ENCODE measurements around the gene AMN.

The AMN gene

DNA sequence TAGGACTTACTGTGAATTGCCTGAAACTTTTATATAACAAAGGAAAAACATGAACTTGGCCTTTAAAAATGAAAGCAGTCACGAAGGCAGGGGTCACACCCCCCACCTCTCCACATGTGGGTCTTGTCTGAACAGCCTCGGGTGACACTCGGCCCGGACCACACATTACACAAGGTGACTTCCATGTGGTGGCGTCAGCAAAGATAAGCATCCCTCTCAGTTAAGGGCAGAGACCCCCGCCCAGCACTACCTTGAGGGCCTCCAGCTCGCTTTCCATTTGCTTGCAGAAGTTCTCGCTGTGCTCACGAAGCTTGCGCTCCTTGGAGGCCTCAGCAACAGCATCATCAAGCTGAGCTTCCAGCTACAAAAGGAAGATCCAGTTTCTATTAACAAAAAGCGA is 47.4 kb downstream of the AMN start:
- no peak for DNase-seq

DNA sequence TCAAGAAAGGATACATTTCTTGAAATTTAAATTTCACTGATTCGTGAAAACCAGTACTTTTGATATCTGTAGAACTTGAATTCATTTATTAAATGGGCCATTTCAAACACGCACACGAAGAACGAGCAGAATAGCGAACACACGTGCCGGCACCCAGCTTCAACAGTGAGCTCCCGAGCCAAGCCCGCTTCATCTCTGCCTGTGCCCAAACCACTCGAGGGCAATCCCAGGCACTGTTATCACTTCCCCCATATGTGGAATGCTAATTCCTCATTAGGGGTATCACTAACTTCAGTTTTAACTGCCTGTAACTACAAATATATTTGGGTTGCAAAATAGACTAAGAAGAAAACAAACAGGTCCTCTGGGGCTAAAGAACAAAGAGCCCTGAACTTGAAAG is 48.0 kb downstream of the AMN start:
- no peak for DNase-seq

DNA sequence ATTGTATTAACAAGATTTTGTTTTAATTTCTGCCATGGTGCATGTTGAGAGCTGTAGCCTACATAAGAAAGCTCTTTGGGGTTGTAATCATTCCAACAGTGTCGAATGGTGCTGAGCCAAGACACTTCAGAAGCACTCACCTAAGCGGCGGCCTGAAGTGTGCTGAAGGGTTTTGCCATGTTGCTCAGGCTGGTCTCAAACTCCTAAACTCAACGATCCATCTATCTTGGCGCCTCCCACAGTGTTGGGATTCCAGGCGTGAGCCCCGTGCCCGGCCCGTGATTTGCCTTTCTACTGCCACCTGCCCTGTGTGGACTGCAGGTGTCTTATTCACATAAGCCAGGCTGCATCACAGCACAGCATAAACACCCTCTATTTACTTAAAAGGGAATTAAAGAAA is 48.9 kb downstream of the AMN start:
- DNase-seq, result no peak

DNA sequence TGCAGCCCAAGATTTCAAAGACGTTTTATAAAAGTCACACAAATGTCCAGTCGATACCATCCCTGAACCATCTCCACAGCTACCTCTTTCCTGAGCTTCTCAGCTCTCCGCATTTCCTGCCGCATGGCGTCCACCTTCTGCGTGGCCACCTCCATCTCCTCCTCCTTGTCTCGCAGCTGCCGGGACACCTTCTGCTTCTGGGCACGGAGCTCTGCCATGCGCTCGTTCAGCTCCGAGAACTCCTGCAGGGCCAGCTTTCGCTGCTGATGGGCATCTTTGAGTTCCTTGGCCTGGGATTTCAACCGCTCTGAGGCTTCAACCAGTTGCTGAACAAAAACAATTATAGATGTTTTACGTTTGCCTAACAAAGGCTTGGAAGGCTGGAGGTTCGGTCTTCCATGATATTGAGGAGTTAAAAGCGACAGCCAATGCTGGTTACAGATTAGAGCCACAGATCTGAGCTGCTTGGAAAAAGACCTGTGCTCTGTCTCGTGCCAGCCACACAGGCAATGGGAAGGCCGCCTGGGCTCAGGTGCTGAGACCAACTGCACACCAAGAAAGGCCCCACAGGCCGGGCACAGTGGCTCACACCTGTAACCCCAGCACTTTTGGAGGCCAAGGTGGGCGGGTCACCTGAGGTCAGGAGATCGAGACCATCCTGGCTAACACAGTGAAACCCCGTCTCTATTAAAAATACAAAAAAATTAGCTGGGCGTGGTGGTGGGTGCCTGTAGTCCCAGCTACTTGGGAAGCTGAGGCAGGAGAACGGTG is 49.6 kb downstream of the AMN start:
- DNase-seq, result no peak

DNA sequence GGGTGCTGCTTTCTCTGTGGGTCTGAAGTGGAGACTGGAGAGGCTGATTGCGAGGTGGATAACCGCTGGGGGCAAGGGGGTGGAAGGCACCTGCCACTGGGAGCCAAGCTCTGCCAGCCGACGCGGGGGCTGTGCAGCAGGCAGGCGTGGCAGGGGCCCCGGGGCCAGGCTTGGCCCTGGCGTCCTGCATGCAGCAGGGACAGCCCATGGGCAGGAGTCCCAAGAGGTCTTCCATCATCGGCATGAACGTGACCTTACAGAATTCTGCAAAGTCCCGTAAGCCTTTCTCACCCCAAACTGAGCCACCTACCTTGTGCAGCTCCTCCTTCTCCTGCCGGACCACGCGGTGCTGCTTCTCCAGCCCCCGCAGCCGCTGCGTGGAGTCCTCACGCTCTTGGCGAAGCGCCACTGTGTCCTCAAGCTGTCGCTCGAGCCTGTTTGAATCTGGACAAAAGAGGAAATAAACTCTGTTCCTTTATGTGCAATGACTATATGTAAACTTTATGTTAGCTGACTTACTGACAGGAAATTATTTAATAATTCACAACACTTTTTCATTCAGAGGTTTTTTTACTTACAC is 51.3 kb downstream of the AMN start:
- DNase-seq, result no peak

DNA sequence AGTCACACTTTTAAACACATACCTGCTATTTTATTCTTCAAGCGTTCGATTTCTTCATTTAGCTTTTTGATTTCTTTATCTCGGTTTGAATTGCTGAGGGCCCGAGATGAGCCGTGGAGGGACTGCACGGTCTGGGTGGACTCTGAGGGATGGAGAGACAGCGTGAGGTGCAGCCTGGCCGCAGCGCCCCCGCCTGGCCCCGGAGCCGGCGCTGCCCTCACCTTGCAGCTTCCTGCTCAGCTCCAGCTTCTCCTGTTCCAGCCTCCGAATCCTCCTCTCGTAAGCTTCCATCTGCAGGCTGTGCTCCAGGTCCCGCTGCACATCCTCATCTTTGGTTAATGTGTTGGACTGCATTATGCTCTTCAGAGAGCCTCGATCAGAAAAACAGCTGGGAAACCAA is 53.2 kb downstream of the AMN start:
- DNase-seq, result no peak

DNA sequence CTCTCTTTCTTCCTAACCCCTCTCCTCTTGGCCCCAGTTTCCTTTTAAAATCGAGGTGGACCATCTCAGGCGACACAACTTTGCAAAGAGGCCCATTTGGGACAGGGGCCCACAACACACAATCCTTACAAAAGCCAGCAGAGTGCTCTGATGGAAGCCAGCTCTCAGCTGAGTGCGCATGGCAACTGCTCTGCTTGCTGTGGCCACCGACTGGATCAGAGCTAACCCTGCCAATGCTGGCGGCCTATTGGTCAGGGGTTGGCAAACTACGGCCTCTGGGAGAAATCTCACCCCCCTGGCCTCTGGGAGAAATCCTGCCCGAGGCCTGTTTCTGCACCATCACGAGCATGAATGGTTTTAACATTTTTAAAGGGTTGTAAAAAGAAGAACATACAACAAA is 55.0 kb downstream of the AMN start:
- DNase-seq, result no peak

DNA sequence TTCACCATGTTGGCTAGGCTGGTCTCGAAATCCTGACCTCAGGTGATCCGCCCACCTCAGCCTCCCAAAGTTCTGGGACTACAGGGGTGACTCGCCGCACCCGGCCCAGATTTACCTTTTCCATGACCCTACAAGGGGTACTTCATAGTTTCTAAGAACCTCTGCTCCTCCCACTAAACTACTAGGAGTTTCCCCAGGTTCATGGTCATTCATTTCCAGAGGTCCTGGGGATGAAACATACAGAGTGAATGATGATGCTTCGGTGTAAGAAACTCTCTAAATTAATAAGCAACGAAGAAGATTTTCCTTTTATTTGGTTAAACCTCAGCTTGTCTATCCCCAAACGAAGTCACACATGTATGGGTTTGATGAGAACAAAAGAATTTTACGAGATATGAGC is 56.9 kb downstream of the AMN start:
- no peak for DNase-seq

DNA sequence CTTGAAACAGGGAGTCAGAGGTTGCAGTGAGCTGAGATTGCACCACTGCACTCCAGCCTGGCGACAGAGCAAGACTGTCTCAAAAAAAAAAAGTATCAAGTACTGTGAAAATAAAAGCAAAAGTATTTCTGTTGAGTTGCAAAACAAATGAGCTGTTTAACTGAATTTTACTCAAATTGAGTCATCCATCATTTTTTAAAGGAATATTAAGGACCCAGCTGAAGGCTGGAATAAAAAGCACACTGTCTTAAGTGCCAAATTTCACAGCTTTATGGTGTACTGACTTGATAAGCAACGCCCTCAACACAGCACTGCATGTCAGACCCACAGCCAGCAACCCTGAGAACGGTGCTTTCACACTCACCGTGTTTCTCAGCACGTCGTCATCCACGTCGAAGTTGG is 57.9 kb downstream of the AMN start:
- no peak for DNase-seq
